Neural progenitor cell (in vitro differentiated cells): ENCODE measurements around the gene TCF7L1. TPM values are rescaled to one million over a fixed set of nuclear protein-coding genes. Genes with fewer than 3 reads are reported as not detected.
A peak's percentile ranks its signal among the peaks of the same experiment; 100 is the strongest.

ENCODE experiments used
- DNase-seq: peaks from one replicate; pipeline ENCODE4 v3.0.0-alpha.2; 2016; ENCODE audit warnings: low spot score
- H2AFZ ChIP-seq: fragments of 200-600 bp; sonication (generic); replicated peaks from 2 replicates; pipeline ENCODE4 v1.6.1; 2016; ENCODE audit warnings: antibody characterized with exemption
- H3F3A ChIP-seq: fragments of 200-600 bp; sonication (generic); 2 replicates; pipeline ENCODE4 v1.6.1; 2016; ENCODE audit warnings: antibody characterized with exemption, low read depth
- H3K27ac ChIP-seq: fragments of 200-600 bp; sonication (generic); 2 replicates; pipeline ENCODE4 v1.5.1; 2016; ENCODE audit warnings: mild to moderate bottlenecking
- H3K27me3 ChIP-seq: fragments of 200-600 bp; sonication (generic); 2 replicates; pipeline ENCODE4 v1.6.1; 2016; ENCODE audit warnings: mild to moderate bottlenecking, moderate library complexity
- H3K36me3 ChIP-seq: fragments of 200-600 bp; sonication (generic); 2 replicates; pipeline ENCODE4 v1.5.1; 2016
- H3K4me1 ChIP-seq: fragments of 200-600 bp; sonication (generic); 2 replicates; pipeline ENCODE4 v1.6.1; 2016; ENCODE audit warnings: mixed run types
- H3K4me2 ChIP-seq: fragments of 200-600 bp; sonication (generic); 2 replicates; pipeline ENCODE4 v1.6.1; 2016
- H3K4me3 ChIP-seq: fragments of 200-600 bp; sonication (generic); 2 replicates; pipeline ENCODE4 v1.5.1; 2016
- H3K79me2 ChIP-seq: fragments of 200-600 bp; sonication (generic); 2 replicates; pipeline ENCODE4 v1.6.1; 2016; ENCODE audit warnings: low read depth
- H3K9ac ChIP-seq: fragments of 200-600 bp; sonication (generic); 2 replicates; pipeline ENCODE4 v1.6.1; 2016
- H3K9me3 ChIP-seq: fragments of 200-600 bp; sonication (generic); 2 replicates; pipeline ENCODE4 v1.5.1; 2016; ENCODE audit warnings: low read depth
- H4K20me1 ChIP-seq: fragments of 200-600 bp; sonication (generic); 2 replicates; pipeline ENCODE4 v1.6.1; 2016; ENCODE audit warnings: low read depth
- H3K27ac Mint-ChIP-seq: 3 replicates; pipeline ENCODE4 v1.8.0; 2021; ENCODE audit warnings: mixed read lengths
- H3K27me3 Mint-ChIP-seq: 2 replicates; pipeline ENCODE4 v1.8.0; 2022; ENCODE audit warnings: low read depth, mild to moderate bottlenecking, inconsistent platforms, moderate library complexity, mixed read lengths; ENCODE audit not compliant: insufficient read depth
- H3K36me3 Mint-ChIP-seq: 3 replicates; pipeline ENCODE4 v1.8.0; 2021; ENCODE audit warnings: mixed read lengths
- H3K4me1 Mint-ChIP-seq: 3 replicates; pipeline ENCODE4 v1.8.0; 2021; ENCODE audit warnings: mixed read lengths
- H3K4me3 Mint-ChIP-seq: 3 replicates; pipeline ENCODE4 v1.8.0; 2021; ENCODE audit warnings: mild to moderate bottlenecking, moderate library complexity, mixed read lengths
- H3K9me3 Mint-ChIP-seq: 3 replicates; pipeline ENCODE4 v1.8.0; 2020; ENCODE audit warnings: mixed read lengths
- CTCF ChIP-seq: fragments of 200-600 bp; sonication (generic); IDR thresholded peaks from 2 replicates; pipeline ENCODE4 v1.5.1; 2017; ENCODE audit warnings: antibody characterized with exemption, mild to moderate bottlenecking
- EZH2 ChIP-seq: fragments of 200-600 bp; sonication (generic); IDR thresholded peaks from 2 replicates; pipeline ENCODE4 v1.6.1; 2017; ENCODE audit warnings: antibody characterized with exemption, mild to moderate bottlenecking, moderate library complexity
- EZH2phosphoT487 ChIP-seq: fragments of 200-600 bp; sonication (generic); IDR thresholded peaks from 2 replicates; pipeline ENCODE4 v1.6.1; 2017; ENCODE audit warnings: antibody characterized with exemption
- total RNA-seq: library from RNA; depleted of rRNA; stranded (reverse); fragments of >200 nt; gene quantifications from 2 replicates; pipeline ENCODE4 v1.2.3, GENCODE V29; 2015; ENCODE audit warnings: low replicate concordance

The TCF7L1 gene
- total RNA-seq, 1 donor from 2014 or later, result 1.0 TPM

DNA sequence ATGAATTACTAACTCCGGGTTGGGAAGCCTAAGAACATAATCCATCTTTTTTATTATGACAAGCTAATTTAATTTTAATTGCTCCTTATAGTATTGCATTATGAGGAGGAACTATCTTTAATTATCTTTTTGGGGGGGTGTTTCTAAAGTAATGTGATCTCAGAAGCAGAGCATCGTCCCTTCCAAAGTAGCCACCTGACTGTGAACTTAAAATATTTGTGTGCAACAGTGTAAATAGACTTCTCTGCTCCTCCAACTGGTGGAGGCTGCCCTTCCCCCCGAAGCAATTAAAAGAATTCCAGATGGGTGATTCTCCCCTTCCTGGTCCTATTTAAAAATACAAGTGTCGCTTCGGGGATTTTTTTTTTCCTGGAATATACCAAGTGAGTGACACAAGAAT lies 55.7 kb downstream of the TCF7L1 start:
- H3K36me3 Mint-ChIP-seq, result peaks cover 17% of the 10 kb centered on the region
- no peaks in the 10 kb centered on the region for H3K9me3 ChIP-seq
- H3K9me3 Mint-ChIP-seq, result peaks cover 6% of the 10 kb centered on the region
- H3K27me3 Mint-ChIP-seq, result peaks cover 9% of the 10 kb centered on the region
- H4K20me1 ChIP-seq, result peaks cover 25% of the 10 kb centered on the region
- peak overlapping the region; percentile 98 for H3K27ac Mint-ChIP-seq
- DNase-seq, result no peak
- H3K36me3 ChIP-seq, result no peaks in the 10 kb centered on the region
- no peaks in the 10 kb centered on the region for H3K27me3 ChIP-seq
- no peak overlapping the region for H3K9ac ChIP-seq
- H3K4me1 Mint-ChIP-seq, result peaks cover 48% of the 10 kb centered on the region
- TF ChIP-seq CTCF (no peak), EZH2phosphoT487 (no peak), EZH2 (no peak)
- peaks cover 21% of the 10 kb centered on the region for H3F3A ChIP-seq
- H3K4me1 ChIP-seq, result peaks cover 20% of the 10 kb centered on the region
- no peak overlapping the region for H2AFZ ChIP-seq
- H3K4me3 ChIP-seq, result peak overlapping the region; percentile 27
- peak overlapping the region; percentile 77 for H3K4me2 ChIP-seq
- no peak overlapping the region for H3K27ac ChIP-seq
- peaks cover 26% of the 10 kb centered on the region for H3K79me2 ChIP-seq
- H3K4me3 Mint-ChIP-seq, result peak overlapping the region; percentile 74

DNA sequence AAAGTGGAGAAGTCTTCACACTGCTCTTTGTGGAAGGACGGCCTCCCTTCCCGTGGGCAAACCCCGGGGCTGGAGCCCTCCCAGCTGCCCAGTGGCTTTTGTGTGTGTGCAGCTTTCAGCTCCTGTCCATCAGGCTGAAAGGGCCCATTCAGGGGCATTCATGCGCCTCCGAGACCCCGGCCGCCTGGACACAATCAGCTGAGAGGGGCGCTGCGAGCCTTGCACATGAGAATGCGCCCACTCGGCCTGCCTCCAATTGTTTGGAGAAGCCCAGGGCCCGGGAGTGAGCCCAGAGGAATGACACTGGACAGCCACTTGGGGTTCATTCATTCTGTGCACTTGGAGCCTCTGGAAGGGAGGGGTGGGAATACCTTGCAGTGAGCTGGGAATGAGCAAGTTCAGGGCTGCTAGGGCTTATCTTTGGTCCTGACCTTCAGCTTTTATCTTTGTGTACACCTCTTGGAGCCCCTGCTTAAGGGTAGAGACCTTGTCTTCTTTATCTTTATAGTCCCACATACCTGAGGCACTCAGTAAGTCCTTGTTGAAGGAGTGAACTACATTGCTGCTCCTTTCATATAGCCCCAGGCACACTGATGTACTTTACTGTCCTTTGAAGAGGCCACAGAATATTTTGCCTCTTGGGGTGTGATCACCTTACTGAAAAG lies 56.5 kb downstream of the TCF7L1 start:
- Histone ChIP-seq H3F3A (peaks cover 21% of the 10 kb centered on the region), H3K79me2 (peaks cover 26% of the 10 kb centered on the region), H3K9ac (no peak overlapping the region), H3K9me3 (no peaks in the 10 kb centered on the region), H3K4me1 (peaks cover 20% of the 10 kb centered on the region), H3K36me3 (no peaks in the 10 kb centered on the region), H3K27ac (no peak overlapping the region), H3K27me3 (no peaks in the 10 kb centered on the region), H3K4me2 (peak overlapping the region; percentile 77), H3K4me3 (peak overlapping the region; percentile 27), H2AFZ (no peak overlapping the region), H4K20me1 (peaks cover 25% of the 10 kb centered on the region)
- H3K36me3 Mint-ChIP-seq, result peaks cover 15% of the 10 kb centered on the region
- peaks cover 6% of the 10 kb centered on the region for H3K9me3 Mint-ChIP-seq
- peaks cover 9% of the 10 kb centered on the region for H3K27me3 Mint-ChIP-seq
- peaks cover 49% of the 10 kb centered on the region for H3K4me1 Mint-ChIP-seq
- no peak for TF ChIP-seq EZH2phosphoT487
- TF ChIP-seq EZH2, result no peak
- no peak for TF ChIP-seq CTCF
- peak; percentile 97 for DNase-seq
- peak overlapping the region; percentile 74 for H3K4me3 Mint-ChIP-seq
- H3K27ac Mint-ChIP-seq, result peak overlapping the region; percentile 98

DNA sequence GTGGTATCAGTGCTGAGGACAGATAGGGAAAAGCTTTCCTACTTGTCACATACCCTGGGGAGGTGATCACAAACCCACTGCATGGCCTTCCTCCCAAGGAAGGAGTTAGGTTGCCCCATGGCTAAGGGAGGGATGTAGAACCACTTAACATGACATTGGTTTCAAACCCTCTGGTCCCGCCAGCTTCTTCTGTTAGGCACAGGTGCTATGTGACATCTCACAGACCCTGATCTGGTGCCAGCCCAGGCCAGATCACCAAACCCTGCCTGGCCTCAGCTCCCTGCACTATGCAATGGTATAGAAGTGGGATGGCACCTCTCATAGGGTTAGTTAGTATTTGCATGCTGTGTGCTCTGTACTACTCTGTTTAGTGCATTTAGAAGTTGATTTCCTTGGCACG lies 58.0 kb downstream of the TCF7L1 start:
- peaks cover 12% of the 10 kb centered on the region for H3K36me3 Mint-ChIP-seq
- peaks cover 7% of the 10 kb centered on the region for H3K27me3 Mint-ChIP-seq
- peaks cover 2% of the 10 kb centered on the region for H3K9me3 Mint-ChIP-seq
- H3K27ac Mint-ChIP-seq, result no peak overlapping the region
- H4K20me1 ChIP-seq, result peaks cover 25% of the 10 kb centered on the region
- H3K4me1 ChIP-seq, result peaks cover 20% of the 10 kb centered on the region
- no peak for DNase-seq
- H3K4me2 ChIP-seq, result no peak overlapping the region
- no peaks in the 10 kb centered on the region for H3K27me3 ChIP-seq
- TF ChIP-seq EZH2phosphoT487, result no peak
- TF ChIP-seq EZH2, result no peak
- no peak for TF ChIP-seq CTCF
- peaks cover 21% of the 10 kb centered on the region for H3F3A ChIP-seq
- H3K27ac ChIP-seq, result no peak overlapping the region
- peaks cover 52% of the 10 kb centered on the region for H3K4me1 Mint-ChIP-seq
- no peak overlapping the region for H2AFZ ChIP-seq
- no peak overlapping the region for H3K4me3 Mint-ChIP-seq
- H3K9ac ChIP-seq, result no peak overlapping the region
- no peaks in the 10 kb centered on the region for H3K36me3 ChIP-seq
- H3K9me3 ChIP-seq, result no peaks in the 10 kb centered on the region
- no peak overlapping the region for H3K4me3 ChIP-seq
- H3K79me2 ChIP-seq, result peaks cover 26% of the 10 kb centered on the region
